Occipital lobe (tissue), 2 donors: ENCODE measurements around the gene CARD19. TPM values are rescaled to one million over a fixed set of nuclear protein-coding genes. Genes with fewer than 3 reads are reported as not detected.

Experiments used
- DNase-seq: peaks from one replicate; lab custom pipeline; 2025; lab: John Stamatoyannopoulos, UW
- total RNA-seq: library from RNA; depleted of rRNA; stranded (reverse); fragments of >200 nt; gene quantifications from one replicate; pipeline ENCODE4 v1.2.3, GENCODE V29; 2014

Gene CARD19
- total RNA-seq, 1 donor from 2014 or later: 15.3 TPM

GRCh38 chr9:93149361-93149760 is 53.3 kb downstream of the CARD19 start:
- DNase-seq: no peak

GRCh38 chr9:93151097-93151784 is 55.2 kb downstream of the CARD19 start:
- no peak for DNase-seq

- DNase-seq: no peak
Measured at GRCh38 chr9:93154293-93154903, 58.4 kb downstream of the CARD19 start.

- peak; percentile 69 for DNase-seq
Measured at GRCh38 chr9:93155716-93156474, 59.9 kb downstream of the CARD19 start.

- DNase-seq: no peak
Measured at GRCh38 chr9:93156475-93157008, 60.5 kb downstream of the CARD19 start.

- DNase-seq: peak; percentile 35
Measured at GRCh38 chr9:93159601-93160471, 63.8 kb downstream of the CARD19 start.

- DNase-seq: no peak
Measured at GRCh38 chr9:93161786-93162562, 66.0 kb downstream of the CARD19 start.

Other genes starting within 250 kb of the CARD19 start
- 59.3 TPM for gene ZNF484, start 218.2 kb upstream of the CARD19 start, total RNA-seq
- 14.2 TPM for gene FGD3, start 148.7 kb upstream of the CARD19 start, total RNA-seq
- 1.6 TPM for gene SUSD3, start 37.5 kb upstream of the CARD19 start, total RNA-seq
- 7.5 TPM for gene NINJ1, start 38.0 kb downstream of the CARD19 start, total RNA-seq
- 16.4 TPM for gene WNK2, start 87.9 kb downstream of the CARD19 start, total RNA-seq